ENCODE measurements around the gene PPP1R16B.

PPP1R16B gene

DNA sequence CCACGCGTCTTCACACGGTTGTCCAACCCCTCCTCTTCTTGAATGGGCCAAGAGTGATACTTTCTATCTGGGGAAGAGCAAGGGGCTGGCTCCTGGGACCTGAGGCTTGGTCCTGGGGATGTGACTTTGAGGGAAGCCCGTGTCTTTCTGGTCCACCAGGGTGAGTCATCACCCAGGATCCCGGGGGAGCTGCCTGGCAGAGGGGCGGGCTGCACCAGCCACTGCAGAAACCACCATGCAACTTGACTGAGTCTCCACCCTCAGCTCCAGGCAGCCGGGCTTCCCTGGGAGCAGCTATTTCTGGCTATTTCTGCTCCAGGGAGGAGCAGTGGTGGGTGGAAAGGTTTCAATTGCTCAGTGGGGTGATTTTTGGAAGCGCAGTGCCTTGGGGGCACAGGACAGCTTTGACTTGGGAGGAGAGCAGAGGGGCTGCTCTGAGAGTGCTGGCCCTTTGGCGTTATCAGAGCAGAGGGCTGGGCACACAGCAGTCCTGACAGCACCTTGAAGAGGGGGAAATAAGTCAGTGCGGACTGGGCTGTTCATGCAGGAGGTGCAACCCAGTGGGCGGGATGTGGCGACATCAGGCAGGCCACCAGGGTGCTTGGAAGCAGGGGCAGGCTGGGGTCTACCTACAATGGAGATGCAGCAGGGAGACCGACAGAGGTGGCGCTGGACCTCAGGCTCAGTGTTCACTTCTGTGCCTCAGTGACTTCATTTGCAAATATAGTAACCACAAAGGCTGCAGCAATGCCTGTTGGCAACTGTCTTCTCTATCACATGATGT is 75.6 kb downstream of the PPP1R16B start:
- no peak for DNase-seq

DNA sequence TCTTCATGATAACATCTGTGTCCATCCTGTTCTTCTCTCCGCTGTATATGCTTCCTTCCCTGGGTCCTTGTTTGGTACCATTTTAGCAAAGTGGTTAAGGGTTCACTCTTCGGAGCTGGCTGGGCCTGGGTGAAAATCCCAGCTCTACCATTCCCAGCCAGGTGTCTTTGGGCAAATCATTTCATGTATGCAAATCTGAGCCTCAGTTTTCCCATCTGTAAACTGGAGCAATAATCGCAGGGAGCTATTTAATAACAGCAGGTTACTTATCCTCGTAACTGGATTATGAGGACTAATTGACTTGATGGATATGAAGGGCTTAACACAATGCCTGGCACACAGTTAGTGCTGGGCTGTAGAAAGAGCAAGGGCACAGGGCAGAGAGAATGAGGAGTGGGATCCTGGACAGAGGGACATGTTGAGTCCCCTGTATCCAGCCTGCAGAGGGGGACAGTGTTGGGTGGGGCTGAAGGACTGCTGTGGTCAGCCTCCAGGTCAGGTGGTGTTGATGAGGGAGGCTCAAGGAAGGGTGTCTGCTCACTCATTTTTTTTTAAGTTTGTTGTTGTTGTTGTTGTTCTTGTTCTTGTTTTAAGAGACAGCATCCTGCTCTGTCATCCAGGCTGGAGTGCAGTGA is 76.4 kb downstream of the PPP1R16B start:
- DNase-seq: no peak

DNA sequence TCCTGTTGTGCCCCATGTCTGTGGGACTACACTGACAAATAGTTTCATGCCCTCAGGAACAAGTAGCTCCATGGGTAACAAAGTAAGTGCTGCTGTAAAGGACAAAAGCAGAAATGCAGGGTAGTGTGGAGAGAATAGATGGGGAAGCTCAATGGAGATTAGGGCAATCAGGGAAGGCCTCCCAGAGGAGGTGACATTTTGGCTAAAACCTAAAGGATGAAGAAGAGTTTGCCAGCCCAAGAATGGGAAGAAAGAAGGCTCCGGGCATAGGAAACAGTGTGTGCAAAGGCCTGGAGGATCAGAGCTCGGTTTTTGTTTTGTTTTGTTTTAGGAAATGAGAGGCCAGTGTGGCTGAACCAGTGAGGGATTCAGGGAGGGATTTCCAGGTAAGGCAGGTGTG is 77.1 kb downstream of the PPP1R16B start:
- DNase-seq: no peak

DNA sequence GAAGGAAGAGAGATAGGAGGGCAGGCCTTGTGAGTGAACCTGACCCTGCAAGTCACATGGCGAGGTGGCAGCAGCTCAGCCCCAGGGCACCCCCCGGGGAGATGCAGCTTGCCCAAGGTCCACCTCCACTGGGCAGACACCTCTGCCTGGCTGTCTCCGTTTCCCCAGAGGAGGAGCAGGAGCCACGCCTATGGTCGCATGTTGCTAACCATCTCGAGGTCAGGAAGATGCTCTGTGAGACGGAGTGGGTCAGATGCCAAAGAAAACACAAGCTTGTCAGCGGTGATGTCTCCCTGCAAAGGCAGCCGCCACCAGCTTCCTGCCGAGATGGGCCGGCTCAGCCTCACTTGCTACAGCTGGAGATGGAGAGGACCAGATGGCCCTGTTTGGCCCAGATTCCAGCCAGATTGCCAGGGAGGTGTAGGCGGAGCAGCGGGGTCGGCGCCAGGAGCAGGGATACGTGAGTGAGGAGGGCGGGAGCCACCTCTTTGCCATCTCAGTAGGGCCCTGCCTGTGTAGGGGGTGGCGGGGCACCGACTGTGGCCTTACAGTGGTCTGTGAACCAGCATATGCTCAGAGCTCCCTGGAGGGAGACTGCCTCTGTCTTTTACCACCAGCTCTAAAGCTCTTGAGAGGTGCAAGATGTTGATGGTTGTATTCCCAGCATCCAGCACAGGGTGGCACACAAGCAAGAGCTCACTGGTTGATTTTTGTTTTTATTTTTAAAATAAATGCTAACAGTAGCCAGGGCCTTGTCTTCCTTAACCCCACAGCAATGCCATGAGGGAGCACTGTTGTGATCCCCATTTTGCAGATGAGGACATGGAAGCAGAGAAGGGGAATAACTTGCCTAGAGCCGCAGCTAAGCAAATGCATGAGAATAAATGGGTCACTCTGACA is 77.8 kb downstream of the PPP1R16B start:
- DNase-seq: no peak

DNA sequence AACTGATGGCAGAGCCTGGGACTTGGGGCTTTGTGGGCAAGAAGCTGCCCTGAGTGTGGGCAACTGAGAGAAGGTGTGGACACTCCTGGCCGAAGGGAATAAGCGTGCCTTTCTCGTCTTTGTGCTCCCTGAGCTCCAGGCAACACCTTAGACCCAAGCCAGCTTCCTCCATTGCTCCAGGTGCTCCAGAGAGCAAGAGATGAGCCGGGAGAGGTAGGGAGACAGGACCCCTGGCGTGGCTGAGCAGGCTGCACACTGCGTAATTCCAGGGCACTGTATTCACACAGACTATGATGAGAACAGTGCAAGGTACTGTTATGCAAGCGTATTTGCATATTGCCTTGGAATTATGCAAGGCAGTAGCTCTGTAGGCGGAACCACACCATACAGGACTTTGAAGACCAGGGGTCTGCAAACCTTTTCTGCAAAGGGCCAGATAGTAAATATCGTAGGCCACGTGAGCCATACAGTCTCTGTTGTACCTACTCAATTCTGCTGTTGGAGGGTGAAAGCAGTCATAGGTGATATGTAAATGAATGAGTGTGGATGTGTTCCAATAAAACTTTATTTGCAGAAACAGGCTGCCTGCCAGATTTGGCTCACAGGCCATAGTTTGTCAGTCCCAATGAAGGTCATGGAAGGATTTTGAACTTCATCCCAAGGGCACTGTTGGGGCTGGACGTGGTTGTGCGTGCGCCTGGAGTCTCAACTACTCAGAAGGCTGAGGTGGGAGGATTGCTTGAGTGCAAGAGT is 78.7 kb downstream of the PPP1R16B start:
- DNase-seq: no peak

DNA sequence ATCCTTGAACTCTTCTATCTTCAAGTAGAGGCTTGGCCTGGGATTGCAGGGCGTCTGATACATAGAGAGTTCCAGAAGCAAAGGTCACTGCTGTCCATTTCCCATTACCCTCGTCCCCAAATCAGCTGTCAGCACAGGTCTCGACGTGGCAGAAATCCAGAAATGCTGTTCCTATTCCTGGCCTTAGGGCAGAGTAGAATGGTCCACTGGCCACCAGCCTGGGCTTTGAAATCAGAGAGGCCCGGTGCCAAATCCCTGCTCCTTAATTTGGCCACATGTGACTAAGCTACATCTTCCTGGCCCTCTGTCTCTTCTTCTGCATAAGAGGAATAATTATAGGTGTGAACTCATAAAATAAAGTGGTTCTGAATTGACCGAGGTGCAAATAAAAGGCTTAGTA is 79.9 kb downstream of the PPP1R16B start:
- no peak for DNase-seq

DNA sequence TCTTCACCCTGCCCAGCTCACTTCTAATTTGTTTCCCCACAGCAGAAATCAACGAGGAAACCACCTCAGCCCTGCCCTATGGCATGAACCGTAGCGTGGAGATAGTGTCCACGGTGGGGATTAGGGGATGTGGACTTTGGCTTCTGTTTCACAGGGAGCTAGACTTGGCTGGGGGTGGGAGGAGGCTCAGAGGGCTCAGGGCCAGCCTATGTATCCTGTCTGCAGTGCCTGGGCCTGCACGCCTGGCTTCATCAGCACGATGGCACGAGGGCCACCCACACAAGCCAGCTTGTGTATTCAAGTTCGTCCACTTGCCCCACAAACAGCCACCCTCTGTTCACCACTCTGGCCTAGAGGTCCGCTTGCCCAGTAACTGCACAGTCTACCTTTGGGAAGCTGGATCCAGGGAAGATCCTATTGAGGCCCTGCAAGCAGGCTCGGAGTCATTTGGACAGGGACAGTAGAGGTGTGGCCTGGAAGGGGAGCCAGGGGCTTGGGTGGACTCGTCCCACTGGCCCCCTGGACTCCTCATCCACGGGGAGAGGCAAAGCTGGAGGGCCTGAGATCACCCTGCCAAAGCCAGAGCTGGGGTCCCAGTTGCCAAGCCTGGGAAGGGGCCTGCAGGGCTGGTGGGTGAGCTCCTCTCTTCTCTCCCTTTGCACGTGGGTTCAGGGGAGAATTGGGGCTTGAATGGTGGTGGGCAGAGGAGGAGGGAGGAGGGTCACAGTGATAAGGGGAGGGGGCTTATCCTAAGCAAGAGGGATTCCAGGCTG is 82.7 kb downstream of the PPP1R16B start:
- no peak for DNase-seq

DNA sequence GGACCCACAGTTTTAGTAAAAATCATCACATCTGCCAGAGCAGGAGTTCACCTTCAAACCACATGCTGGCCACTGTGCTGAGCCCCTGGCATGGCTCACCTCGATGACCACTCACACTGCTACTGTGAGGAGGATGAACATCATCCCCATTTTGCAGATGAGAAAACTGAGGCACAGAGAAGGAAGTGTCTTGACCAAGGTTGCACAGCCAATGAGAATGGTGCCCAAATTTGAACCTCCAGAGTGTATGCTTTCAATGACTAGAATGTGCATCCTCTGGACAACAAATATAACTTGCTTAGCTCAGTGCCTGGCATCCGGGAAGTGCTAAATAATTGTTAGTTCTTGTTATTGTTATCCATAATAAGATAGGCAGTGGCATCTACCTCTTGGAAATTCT is 83.6 kb downstream of the PPP1R16B start:
- DNase-seq: no peak

DNA sequence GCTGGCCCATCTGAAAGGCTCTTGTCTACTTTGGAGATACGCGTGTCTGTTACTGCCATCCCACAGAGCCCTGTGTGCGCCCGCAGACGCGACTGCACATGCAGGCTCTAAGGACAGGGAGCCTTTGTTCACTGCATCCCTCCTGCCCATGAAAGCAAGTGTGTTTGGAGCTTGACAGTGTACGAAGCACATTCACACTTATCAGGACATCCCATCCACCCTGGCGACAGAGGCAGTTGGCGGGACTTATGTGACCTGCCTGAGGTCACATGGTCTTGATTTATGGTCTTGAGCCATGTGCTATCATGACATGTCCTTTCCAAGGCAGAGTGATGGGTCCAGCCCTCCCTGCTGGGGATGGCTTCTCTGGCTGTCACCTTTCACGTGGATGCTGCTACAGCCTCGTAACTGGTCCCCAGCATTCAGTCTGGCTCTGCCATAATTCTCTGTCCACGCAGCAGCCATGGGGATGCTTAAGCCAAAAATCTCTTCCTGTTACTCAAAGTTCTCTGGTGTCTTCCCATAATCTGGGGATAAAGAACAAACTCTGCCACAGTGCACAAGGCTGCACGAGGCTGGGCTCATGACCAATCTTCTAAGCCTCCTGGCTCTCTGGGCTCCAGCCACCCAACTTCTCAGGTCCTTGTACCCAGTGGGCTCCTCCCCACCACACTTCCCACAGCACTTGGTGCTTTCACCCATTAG is 84.4 kb downstream of the PPP1R16B start:
- DNase-seq: no peak

DNA sequence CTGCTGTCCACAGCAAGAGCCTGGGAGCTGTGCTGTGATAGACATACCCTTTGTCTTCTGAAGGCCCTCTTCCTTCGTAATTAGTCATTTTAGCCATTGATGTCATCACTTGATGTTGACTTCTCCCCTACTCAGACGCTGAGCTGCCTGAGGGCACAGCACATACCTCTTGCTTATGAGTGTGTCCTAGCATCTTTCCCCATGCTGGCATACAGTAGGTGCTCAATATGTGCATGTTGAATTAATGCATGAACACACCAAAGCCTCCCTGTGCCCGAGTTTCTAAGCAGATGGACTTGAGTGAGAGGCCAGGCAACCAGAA is 85.0 kb downstream of the PPP1R16B start:
- DNase-seq: peak; percentile 47

DNA sequence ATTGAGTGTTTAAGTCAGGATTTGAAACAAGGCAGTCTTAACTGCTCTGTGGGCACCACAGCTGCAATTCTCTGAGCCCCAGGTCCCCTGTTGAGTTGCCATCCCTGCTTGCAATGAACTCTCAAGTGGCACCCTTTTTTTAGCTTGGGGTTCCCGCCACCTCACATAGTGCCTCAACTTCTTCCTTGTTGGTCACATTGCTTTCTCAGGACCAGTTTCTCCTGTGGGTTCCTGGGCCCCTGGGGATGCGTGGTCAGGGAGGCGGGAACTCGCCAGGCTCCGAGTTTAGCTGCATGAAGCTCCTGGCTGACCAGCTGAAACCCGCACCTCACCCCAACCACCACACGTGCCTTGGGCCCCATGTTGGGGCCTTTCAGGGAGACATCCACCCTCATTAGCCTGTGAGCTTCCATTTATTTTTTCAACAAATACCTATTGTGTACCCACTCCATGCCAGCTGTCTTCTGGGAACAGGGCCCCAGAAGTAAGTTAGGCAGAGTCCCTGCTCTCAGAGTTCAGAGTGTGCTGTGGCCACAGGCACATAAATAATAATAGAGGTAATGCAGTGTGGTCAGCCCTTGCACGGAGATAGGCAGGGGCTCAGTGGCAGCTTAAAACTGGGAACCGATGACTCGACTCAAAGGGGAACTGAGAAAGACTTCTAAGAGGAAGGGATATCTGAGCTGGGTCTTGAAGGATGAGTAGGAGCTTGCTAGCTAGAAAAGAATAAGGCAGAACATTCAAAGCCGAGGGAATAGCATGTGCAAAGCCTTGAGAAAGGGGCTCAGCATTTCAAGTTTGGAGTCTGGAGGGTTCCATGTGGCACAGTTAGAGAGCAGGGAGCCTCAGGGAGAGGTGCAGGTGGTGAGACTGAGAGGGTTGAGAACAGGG is 86.8 kb downstream of the PPP1R16B start:
- DNase-seq: peak; percentile 49

DNA sequence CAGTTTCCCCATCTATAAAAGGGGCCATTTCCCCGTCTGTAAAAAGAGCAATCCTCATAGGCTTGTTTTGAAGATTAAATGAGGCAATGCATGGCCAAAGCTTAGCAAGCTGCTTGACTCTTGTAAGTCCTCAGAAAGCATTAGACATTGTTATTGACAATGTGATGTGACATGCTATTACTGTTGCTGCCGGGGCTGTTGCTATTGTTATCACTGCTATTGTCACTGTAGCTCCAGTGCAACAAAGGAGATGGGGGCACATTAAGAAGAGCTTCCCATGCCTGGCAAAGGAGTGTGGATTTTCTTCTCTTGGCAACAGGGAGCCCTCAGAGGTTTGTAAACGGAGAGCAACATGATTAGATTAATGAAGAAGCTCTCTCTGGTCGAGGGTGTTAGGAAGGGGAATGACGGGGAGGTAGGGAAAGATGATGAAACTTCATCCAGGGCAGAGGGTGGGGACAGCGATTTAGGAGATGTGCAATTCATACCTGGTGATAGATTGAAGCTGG is 87.6 kb downstream of the PPP1R16B start:
- DNase-seq: no peak

DNA sequence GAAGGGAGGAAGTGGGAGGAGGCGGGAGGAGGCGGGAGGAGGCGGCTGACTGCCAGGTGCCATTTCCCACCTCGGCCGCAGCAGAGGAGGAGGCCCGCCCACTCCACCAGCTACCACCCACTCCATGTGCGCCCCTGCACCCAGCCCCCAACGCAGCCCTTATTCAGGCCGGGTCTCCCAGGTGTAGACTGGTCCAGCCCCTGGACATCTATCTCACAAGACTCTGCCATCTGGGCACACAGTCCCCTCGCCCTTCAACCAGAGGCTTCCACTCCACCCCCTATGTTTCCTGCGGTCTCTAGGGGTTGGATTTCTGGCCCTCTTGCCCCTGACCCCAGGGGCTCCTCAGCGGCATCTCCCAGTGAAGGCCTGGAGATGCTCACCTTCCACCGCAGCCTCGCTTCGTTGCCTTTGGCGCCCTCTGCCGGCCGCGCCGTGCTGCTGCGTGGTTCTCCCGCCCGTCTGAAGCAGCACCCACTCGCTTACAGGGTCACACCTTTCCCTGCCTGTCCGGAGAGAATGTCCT is 88.1 kb downstream of the PPP1R16B start:
- peak; percentile 82 for DNase-seq

DNA sequence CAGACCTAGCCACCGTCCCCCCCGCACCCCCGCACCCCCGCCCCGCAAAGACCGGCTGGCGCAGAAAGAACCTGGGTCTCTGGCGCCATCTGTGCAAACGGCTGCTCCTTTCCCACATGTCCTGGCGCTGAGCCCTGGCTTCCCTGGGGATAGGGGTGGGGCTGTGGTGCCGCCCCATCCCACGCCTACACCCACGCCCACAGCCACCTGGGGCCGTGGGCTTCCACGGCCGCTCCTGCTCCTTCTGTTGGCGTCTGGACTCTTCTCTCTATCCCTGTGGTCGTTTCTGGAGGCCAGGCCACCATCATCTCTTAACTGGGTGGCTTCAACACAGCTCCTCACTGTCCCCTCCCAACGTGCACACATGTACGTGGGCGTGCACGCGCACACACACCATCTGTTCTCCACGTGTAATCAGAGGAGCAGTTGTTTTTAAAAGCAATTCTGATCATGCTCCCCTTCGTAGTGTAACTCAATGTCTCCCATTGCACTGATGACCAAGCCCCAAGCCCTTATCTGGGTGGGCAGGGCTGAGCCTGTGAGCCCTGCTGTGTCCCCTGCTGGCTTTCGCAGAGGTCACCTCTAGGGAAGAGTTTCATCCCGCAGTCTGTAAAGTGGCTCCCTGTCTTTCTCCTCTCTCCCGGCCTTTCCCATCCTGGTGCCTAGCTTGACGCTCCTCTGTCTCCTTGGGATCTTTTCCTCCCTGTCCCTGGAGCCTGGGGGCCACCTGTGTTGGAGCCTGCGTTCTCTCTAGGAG is 88.8 kb downstream of the PPP1R16B start:
- DNase-seq: no peak

DNA sequence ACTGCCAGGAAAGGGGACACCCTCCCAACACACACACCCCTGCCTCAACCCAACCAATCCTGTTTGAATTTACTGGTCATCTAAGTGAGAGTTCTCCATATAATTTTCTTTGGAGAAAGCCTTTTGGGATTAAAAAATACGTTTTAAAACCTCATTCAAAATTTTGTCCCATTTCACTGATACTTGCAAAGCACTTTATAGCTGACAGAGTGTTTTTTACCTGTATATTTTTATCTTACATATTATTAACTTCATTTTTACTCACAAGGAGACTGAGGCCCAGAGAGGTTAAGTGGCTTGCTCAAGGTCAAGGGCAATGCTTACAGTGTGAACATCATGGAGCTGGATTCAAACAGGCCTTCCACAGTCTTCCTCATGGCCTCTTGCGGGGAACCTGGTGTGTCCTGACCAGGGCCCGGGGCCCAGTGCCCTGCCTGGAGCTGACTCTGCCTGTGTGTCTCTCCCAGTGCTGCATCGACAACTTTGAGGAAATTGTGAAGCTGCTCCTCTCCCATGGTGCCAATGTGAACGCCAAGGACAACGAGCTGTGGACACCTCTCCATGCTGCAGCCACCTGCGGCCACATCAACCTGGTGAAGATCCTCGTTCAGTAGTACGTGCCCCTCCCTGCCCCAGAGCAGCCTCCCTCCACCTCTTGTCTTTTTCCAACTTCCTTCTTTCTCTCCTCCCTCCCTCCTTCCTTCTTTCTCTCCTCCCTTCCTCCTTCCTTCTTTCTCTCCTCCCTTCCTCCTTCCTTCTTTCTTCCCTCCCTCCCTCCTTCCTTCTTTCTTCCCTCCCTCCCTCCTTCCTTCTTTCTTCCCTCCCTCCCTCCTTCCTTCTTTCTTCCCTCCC is 89.8 kb downstream of the PPP1R16B start:
- no peak for DNase-seq

DNA sequence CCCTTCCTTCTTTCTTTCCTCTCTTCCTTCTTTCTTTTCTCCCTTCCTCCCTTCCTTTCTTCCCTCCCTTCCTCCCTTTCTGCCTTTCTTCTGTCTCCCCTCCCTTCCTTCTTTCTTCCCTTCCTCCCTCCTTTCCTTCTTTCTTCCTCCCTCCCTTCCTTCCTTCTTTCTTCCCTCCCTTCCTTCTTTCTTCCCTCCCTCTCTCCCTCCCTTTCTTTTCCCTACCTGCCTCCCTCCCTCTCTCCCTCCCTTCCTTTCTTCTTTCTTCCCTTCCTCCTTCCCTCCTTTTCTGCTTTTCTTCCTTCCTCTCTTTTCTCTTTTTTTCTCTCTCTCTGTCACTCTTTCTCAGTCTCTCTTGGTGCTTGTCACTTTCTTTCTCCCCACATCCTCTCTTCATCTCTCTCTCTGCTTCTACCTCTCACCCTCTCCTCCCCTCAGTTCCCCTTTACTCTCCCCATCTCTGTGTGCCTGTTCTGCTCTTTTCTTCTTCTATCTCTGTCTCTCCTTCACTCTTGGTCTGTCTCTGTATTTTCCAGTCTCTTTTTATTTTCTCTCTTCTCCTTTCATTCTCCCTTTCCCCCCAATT is 90.6 kb downstream of the PPP1R16B start:
- no peak for DNase-seq

DNA sequence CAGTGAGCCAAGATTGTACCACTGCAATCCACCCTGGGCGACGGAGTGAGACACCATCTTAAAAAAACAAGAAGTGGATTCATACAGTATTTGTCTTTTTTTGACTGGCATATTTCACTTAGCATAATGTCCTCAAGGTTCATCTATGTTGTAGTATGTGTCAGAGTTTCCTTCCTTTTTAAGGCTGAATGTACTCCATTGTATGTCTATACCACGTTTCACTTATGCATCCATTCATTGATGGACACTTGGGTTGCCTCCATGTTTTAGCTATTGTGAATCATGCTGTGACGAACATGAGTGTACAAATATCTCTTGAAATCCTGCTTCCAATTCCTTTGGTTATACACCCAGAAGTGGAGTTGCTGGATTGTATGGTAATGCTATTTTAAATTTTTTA is 91.8 kb downstream of the PPP1R16B start:
- no peak for DNase-seq

DNA sequence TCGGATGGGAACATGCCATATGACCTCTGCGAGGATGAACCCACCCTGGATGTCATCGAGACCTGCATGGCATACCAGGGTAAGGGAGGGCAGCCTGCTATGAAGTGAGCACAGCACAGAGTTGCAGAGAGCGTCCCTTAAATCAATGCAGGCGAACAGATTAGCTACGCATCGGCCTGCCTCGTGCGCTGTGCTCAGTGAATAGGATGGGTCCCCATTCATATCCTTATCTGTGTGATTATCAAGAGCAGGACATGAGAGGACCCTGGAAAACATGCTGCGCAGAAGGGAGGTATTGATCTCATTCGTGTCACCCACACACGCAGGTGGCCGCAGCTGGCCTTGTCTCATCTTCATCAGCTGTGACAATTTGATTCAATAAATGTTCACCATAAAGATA is 95.1 kb downstream of the PPP1R16B start:
- no peak for DNase-seq

Data from activated CD4-positive, alpha-beta T cell treated with anti-CD3 and anti-CD28 coated beads, Interleukin-2, amount 50 U/mL, for 16 hours (primary cell).